Ureter (tissue), 1 donor: ENCODE data around the gene ADGRE1. TPM values are rescaled to one million over a fixed set of nuclear protein-coding genes. Genes with fewer than 3 reads are reported as not detected.

Experiments
- DNase-seq: peaks from one replicate; pipeline ENCODE4 v3.0.0-alpha.2; 2020; ENCODE audit warnings: low spot score
- total RNA-seq: library from RNA; stranded (reverse); gene quantifications from one replicate; pipeline ENCODE4 v1.2.4, GENCODE V29; 2023
- donor health status: DM: yes; HTN: yes; CAD: no.

ADGRE1 gene
- total RNA-seq, 1 donor from 2014 or later = 0.36 TPM

DNA sequence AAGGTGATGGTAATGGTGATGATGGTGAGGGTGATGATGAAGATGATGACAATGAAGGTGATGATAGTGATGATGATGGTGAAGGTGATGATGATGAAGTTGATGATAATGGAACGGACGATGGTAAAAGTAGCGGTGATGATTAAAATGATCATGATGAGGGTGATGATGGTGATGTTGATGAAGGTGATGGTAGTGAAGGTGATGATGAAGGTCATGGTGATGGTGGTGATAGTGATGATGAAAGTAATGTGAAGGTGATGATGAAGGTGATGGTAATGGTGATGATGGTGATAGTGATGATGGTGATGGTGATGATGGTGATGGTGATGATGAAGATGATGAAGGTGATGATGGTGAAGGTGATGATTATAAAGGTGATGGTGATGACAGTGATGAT, 67.7 kb downstream of the ADGRE1 start:
- DNase-seq = no peak

- DNase-seq = no peak
Measured at GRCh38 chr19:6956573-6956972, 69.2 kb downstream of the ADGRE1 start.

- no peak for DNase-seq
Measured at GRCh38 chr19:6958791-6959190, 71.4 kb downstream of the ADGRE1 start.

DNA sequence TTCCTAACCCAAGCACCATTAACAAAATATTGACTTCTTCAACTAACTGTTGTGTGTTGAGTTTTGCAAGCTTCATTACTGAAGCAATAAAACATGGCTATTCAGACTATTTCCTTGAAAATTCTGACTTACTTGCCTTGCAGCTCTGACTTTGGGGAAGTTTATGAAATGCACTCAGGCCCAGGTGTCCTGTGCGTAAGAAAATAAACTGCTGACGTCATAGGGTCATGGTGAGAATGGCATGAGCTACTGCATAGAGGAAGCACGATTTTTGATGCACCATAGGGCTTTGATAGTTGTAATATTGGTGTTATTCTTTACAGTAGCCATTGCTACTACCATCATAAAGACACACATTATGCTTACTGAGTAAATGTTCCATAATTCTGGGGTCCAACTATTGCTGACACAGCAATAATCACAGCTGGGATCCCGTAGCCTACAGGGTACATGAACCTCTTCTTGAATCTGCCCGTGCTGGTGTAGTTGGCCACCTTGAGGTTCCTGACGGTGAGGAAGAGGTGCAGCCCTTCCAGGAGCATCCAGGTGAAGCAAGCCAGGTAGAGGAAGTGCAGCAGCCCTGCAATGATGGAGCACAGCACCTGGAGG, 76.0 kb downstream of the ADGRE1 start:
- DNase-seq = no peak

GRCh38 chr19:6963937-6964336, 76.6 kb downstream of the ADGRE1 start:
- no peak for DNase-seq

DNA sequence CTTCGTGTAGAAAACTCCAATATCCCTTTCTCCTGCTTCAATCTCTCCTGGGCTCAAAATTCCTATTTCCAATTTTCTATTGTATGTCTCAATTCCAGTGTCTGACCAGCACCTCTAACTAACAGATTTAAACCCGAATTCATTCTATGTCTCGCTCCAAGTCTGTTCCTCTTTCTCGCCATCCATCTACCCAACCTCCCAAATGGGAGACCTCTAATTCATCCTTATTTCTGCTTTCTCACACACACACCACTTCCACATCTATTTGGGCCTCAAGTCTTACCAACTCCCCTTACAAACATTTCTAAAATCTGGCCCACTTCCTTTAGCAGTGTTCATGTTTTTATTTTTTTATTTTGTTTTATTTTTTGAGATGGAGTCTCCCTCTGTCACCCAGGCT, 80.6 kb downstream of the ADGRE1 start:
- DNase-seq = no peak

- DNase-seq = no peak
Measured at GRCh38 chr19:6969490-6969889, 82.1 kb downstream of the ADGRE1 start.

- no peak for DNase-seq
Measured at GRCh38 chr19:6970021-6970420, 82.6 kb downstream of the ADGRE1 start.

DNA sequence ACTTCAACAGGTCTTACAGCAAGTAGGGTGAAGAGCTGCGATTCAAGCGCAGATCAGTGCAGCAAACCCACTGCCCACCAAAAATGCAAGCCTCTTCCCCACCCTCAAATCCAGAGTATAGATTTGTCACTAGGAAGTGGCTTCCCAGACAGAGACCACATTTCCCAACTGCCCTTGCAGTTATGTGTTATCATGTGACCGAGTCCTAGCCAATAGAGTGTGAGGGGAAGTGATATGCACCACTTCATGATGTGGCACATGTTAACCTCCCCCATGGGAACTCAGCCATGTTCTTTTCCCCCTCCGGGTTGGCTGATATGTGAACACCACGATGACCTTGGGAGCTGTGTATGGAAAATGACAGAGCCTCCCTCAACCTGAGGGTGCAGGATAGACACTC, 83.1 kb downstream of the ADGRE1 start:
- DNase-seq = no peak

GRCh38 chr19:6971366-6971765, 84.0 kb downstream of the ADGRE1 start:
- DNase-seq = no peak

DNA sequence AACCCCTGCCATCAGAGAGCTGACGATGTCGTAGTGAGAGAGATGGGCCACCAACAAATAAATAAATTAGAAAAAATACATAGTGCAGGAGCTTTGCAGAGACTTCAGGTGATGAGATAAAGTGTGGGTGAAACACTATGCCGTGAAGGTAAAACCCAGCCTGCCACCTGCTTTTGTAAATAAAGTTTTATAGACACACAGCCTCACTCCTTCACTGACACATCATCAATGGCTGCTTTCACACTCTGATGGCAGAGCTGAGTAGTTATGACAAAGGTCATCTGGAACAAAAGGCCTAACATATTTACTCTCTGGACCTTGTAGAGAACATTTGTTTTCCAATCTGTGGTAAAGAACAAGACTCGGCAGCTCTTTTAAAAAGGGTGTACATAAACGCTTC, 88.8 kb downstream of the ADGRE1 start:
- no peak for DNase-seq

GRCh38 chr19:6979399-6979798, 92.0 kb downstream of the ADGRE1 start:
- DNase-seq = no peak

- no peak for DNase-seq
Measured at GRCh38 chr19:6983448-6983847, 96.1 kb downstream of the ADGRE1 start.

DNA sequence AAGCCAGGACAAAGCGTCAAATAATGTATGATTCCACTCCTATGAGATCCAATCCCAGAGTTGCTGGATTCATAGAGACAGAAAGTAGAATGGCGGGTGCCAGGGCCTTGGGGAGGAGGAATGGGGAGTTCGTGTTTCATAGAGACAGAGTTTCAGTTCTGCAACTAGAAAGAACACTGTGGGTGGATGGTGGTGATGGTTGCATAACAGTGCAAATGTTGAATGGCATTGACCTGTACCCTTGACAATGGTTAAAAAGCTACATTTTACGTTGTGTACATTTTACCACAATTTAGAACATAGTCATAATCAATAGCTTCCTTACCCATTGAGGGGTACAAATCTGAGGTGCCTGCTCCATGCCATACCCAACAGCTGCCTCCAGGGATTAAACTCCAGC, 100.5 kb downstream of the ADGRE1 start:
- DNase-seq = no peak

DNA sequence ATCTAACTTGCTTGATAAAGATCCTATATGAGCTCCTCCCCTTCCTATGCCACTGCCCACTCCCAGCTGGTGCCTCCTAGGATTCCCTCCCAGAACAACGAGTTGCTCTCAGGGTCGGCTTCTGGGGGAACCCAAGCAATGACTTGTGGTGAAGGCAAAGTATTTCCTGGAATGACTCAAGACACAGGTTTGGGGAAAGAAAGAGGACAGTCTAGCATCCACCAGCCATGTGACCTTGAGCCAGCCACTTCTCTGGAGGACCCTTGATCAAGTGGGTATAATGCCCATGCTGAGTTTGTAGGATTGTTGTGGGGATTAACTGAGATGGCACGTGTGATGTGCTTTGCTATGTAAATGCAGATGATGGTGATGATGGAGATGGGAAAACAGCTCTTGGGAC, 100.9 kb downstream of the ADGRE1 start:
- DNase-seq = no peak

Other genes starting within 250 kb of the ADGRE1 start
- gene TNFSF14, start 217.4 kb upstream of the ADGRE1 start, total RNA-seq = 2.8 TPM
- 718 TPM for gene C3, start 166.9 kb upstream of the ADGRE1 start, total RNA-seq
- gene GPR108, start 150.0 kb upstream of the ADGRE1 start, total RNA-seq = 74.0 TPM
- gene TRIP10, start 147.9 kb upstream of the ADGRE1 start, total RNA-seq = 86.0 TPM
- 68.7 TPM for gene SH2D3A, start 120.1 kb upstream of the ADGRE1 start, total RNA-seq
- 12.1 TPM for gene VAV1, start 114.9 kb upstream of the ADGRE1 start, total RNA-seq
- not detected for gene MBD3L2B, start 133.9 kb downstream of the ADGRE1 start, total RNA-seq
- gene MBD3L5, start 143.0 kb downstream of the ADGRE1 start, total RNA-seq = not detected
- not detected for gene MBD3L4, start 152.6 kb downstream of the ADGRE1 start, total RNA-seq
- not detected for gene MBD3L2, start 161.7 kb downstream of the ADGRE1 start, total RNA-seq
- gene MBD3L3, start 171.1 kb downstream of the ADGRE1 start, total RNA-seq = not detected
- 14.8 TPM for gene ZNF557, start 182.1 kb downstream of the ADGRE1 start, total RNA-seq